PFSK-1 (cell line): ENCODE data around the gene CEBPE.

Experiments
- FOXP2 ChIP-seq: optimal IDR thresholded peaks from 2 replicates; pipeline ENCODE3; 2011; ENCODE audit warnings: borderline replicate concordance, control low read depth, inconsistent platforms; ENCODE audit not compliant: insufficient read depth; ENCODE audit errors: extremely low read length, extremely low read depth
- POLR2AphosphoS5 ChIP-seq: IDR thresholded peaks from 2 replicates; pipeline ENCODE4 v1.6.1; 2012; ENCODE audit warnings: low read depth, mild to moderate bottlenecking, control low read depth, low read length, moderate library complexity
- SIN3A ChIP-seq: IDR thresholded peaks from 2 replicates; pipeline ENCODE4 v1.6.1; 2012; ENCODE audit warnings: mild to moderate bottlenecking, low read length, moderate library complexity, borderline replicate concordance; ENCODE audit not compliant: insufficient read depth
- TAF1 ChIP-seq: IDR thresholded peaks from 2 replicates; pipeline ENCODE4 v1.6.1; 2012; ENCODE audit warnings: low read length, control low read depth, borderline replicate concordance; ENCODE audit not compliant: insufficient read depth
- TF ChIP-seq, protein P1 (sequence below), 2 experiments: IDR thresholded peaks; 2 replicates each; pipeline versions ENCODE4 v1.6.1 to v1.8.0; 2011 to 2012; ENCODE audit warnings: low read depth in 2 of 2, low read length in 2 of 2, control low read depth in 1 of 2, inconsistent platforms in 1 of 2, mild to moderate bottlenecking in 1 of 2, moderate library complexity in 1 of 2; ENCODE audit not compliant: insufficient read depth in 1 of 2

Gene CEBPE

GRCh38 chr14:23086565-23086964 lies 32.5 kb downstream of the CEBPE start:
- TF ChIP-seq TAF1 (no peak), FOXP2 (no peak), SIN3A (no peak), POLR2AphosphoS5 (no peak)
- TF ChIP-seq, protein P1, sequence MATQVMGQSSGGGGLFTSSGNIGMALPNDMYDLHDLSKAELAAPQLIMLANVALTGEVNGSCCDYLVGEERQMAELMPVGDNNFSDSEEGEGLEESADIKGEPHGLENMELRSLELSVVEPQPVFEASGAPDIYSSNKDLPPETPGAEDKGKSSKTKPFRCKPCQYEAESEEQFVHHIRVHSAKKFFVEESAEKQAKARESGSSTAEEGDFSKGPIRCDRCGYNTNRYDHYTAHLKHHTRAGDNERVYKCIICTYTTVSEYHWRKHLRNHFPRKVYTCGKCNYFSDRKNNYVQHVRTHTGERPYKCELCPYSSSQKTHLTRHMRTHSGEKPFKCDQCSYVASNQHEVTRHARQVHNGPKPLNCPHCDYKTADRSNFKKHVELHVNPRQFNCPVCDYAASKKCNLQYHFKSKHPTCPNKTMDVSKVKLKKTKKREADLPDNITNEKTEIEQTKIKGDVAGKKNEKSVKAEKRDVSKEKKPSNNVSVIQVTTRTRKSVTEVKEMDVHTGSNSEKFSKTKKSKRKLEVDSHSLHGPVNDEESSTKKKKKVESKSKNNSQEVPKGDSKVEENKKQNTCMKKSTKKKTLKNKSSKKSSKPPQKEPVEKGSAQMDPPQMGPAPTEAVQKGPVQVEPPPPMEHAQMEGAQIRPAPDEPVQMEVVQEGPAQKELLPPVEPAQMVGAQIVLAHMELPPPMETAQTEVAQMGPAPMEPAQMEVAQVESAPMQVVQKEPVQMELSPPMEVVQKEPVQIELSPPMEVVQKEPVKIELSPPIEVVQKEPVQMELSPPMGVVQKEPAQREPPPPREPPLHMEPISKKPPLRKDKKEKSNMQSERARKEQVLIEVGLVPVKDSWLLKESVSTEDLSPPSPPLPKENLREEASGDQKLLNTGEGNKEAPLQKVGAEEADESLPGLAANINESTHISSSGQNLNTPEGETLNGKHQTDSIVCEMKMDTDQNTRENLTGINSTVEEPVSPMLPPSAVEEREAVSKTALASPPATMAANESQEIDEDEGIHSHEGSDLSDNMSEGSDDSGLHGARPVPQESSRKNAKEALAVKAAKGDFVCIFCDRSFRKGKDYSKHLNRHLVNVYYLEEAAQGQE (IDR thresholded peaks at IDR 0.05; ENCODE audit: insufficient read depth in 1 of 2, low read depth in 2 of 2, low read length in 2 of 2), result no peak

- TF ChIP-seq FOXP2 (no peak), TAF1 (no peak), SIN3A (no peak), POLR2AphosphoS5 (no peak)
- TF ChIP-seq, protein P1 (IDR thresholded peaks at IDR 0.05; ENCODE audit: insufficient read depth in 1 of 2, low read depth in 2 of 2, low read length in 2 of 2), result no peak
Observed at GRCh38 chr14:23085458-23085857, 33.6 kb downstream of the CEBPE start.

DNA sequence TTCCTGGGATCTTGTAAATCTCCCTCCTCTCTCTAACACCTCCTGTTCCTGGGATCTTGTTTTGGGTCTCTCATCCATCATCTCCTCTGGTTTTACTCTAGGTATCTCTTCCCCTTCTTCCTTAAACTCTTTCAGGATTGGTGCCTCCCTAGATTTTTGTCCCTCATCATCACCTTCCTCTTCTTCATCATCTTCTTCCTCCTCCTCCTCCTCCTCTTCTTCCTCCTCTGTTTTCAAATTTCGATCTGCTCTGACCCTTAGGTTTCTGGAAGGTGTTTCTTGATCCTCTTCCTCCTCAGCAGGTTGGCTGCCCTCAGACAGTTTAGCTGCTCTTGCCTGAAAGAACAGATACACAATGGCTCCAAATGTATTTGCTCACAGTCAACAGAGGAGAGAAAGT lies 38.6 kb downstream of the CEBPE start:
- TF ChIP-seq FOXP2 (no peak), SIN3A (no peak), POLR2AphosphoS5 (no peak), TAF1 (no peak)
- TF ChIP-seq, protein P1 (IDR thresholded peaks at IDR 0.05; ENCODE audit: insufficient read depth in 1 of 2, low read depth in 2 of 2, low read length in 2 of 2), result no peak

- TF ChIP-seq POLR2AphosphoS5, result no peak
- TF ChIP-seq SIN3A, result no peak
- TF ChIP-seq FOXP2, result no peak
- TF ChIP-seq TAF1, result no peak
- TF ChIP-seq, protein P1 (IDR thresholded peaks at IDR 0.05; ENCODE audit: insufficient read depth in 1 of 2, low read depth in 2 of 2, low read length in 2 of 2), result no peak
Observed at GRCh38 chr14:23079716-23080115, 39.3 kb downstream of the CEBPE start.

GRCh38 chr14:23078692-23079116 lies 40.4 kb downstream of the CEBPE start:
- TF ChIP-seq POLR2AphosphoS5 (no peak), SIN3A (no peak), FOXP2 (no peak), TAF1 (no peak)
- TF ChIP-seq, protein P1 (IDR thresholded peaks at IDR 0.05; ENCODE audit: insufficient read depth in 1 of 2, low read depth in 2 of 2, low read length in 2 of 2), result no peak
